Measurements from ENCODE around the gene MYT1.

DNA sequence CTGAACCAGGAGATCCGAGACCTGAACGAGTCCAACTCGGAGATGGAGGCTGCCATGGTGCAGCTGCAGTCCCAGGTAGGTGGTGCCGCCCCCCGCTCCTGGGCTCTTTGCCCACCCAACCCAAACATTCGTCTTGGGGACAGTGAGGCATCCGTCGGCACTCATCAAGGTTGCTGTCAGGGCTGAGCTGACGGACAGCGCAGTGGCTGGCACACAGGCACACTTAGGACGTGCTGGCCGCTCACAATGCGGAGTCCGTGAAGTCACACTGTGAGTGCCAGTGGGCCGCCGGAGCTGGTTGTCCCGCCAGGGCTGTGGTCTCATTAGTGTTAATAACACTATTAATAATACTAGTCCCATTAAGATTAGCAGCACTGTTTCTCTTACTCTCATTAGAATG is 73.1 kb downstream of the MYT1 start:
- TF ChIP-seq, protein P1, sequence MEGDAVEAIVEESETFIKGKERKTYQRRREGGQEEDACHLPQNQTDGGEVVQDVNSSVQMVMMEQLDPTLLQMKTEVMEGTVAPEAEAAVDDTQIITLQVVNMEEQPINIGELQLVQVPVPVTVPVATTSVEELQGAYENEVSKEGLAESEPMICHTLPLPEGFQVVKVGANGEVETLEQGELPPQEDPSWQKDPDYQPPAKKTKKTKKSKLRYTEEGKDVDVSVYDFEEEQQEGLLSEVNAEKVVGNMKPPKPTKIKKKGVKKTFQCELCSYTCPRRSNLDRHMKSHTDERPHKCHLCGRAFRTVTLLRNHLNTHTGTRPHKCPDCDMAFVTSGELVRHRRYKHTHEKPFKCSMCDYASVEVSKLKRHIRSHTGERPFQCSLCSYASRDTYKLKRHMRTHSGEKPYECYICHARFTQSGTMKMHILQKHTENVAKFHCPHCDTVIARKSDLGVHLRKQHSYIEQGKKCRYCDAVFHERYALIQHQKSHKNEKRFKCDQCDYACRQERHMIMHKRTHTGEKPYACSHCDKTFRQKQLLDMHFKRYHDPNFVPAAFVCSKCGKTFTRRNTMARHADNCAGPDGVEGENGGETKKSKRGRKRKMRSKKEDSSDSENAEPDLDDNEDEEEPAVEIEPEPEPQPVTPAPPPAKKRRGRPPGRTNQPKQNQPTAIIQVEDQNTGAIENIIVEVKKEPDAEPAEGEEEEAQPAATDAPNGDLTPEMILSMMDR (IDR thresholded peaks at IDR 0.05): no peak
- TF ChIP-seq POLR2AphosphoS5 (IDR thresholded peaks at IDR 0.05): no peak
- TF ChIP-seq POLR2A (IDR thresholded peaks at IDR 0.05): no peak
- no peak for TF ChIP-seq EP300 (IDR thresholded peaks at IDR 0.05; ENCODE audit: low read depth)
